ENCODE measurements around the gene SNAI3. TPM values are rescaled to one million over a fixed set of nuclear protein-coding genes. Genes with fewer than 3 reads are reported as not detected.

SNAI3 gene
- total RNA-seq, 1 experiment from 2014 or later, result 9.1 TPM

GRCh38 chr16:88716201-88716600 lies 29.9 kb upstream of the SNAI3 start:
- Mint-ChIP-seq H3K4me3 (no peak overlapping the region), H3K4me1 (no peaks in the 10 kb centered on the region), H3K27me3 (ENCODE audit: low read depth) (no peaks in the 10 kb centered on the region), H3K36me3 (peaks cover 12% of the 10 kb centered on the region), H3K9me3 (no peaks in the 10 kb centered on the region), H3K27ac (no peak overlapping the region)
- ATAC-seq, result no peak
- no peak for TF ChIP-seq MAX (CRISPR knock-in tag; IDR thresholded peaks at IDR 0.05)
- TF ChIP-seq TP53 (CRISPR knock-in tag; IDR thresholded peaks at IDR 0.05), result no peak
- TF ChIP-seq NR1H2 (CRISPR knock-in tag; IDR thresholded peaks at IDR 0.05), result no peak
- TF ChIP-seq HMGA2 (CRISPR knock-in tag; IDR thresholded peaks at IDR 0.05), result no peak
- DNase-seq (ENCODE audit: low spot score), result no peak
- CTCF ChIA-PET, result interaction anchor here (5.2 kb wide), 1 partner anchor 21 kb away, joined by 41 read pairs; no protein-coding TSS in a partner anchor
- POLR2A ChIA-PET, result no interaction called here

GRCh38 chr16:88715312-88716190 lies 29.2 kb upstream of the SNAI3 start:
- no peak overlapping the region for H3K27ac Mint-ChIP-seq
- H3K9me3 Mint-ChIP-seq, result no peaks in the 10 kb centered on the region
- DNase-seq (ENCODE audit: low spot score) (no peak), ATAC-seq (no peak)
- H3K4me1 Mint-ChIP-seq, result no peaks in the 10 kb centered on the region
- POLR2A ChIA-PET, result interaction anchor here (0.7 kb wide), 1 partner anchor 746 kb away, joined by 4 read pairs; no protein-coding TSS in a partner anchor
- H3K36me3 Mint-ChIP-seq, result peaks cover 12% of the 10 kb centered on the region
- H3K4me3 Mint-ChIP-seq, result no peak overlapping the region
- CTCF ChIA-PET, result interaction anchor here (5.2 kb wide), 1 partner anchor 22 kb away, joined by 41 read pairs; no protein-coding TSS in a partner anchor
- H3K27me3 Mint-ChIP-seq (ENCODE audit: low read depth), result no peaks in the 10 kb centered on the region
- TF ChIP-seq CTCF (IDR thresholded peaks at IDR 0.05) (no peak), GRHL2 (CRISPR knock-in tag; IDR thresholded peaks at IDR 0.05; ENCODE audit: insufficient replicate concordance, severe bottlenecking) (no peak), ZNF423 (CRISPR knock-in tag; IDR thresholded peaks at IDR 0.05) (no peak), USF2 (CRISPR knock-in tag; IDR thresholded peaks at IDR 0.05) (no peak), GTF2I (CRISPR knock-in tag; conservative IDR thresholded peaks at IDR 0.05) (no peak), CREB1 (CRISPR knock-in tag; IDR thresholded peaks at IDR 0.05) (no peak), ARID4B (CRISPR knock-in tag; IDR thresholded peaks at IDR 0.05; ENCODE audit: borderline replicate concordance) (no peak), ZNF232 (CRISPR knock-in tag; IDR thresholded peaks at IDR 0.05) (no peak), CREM (CRISPR knock-in tag; IDR thresholded peaks at IDR 0.05) (no peak), AR (CRISPR knock-in tag; IDR thresholded peaks at IDR 0.05) (no peak), SMAD4 (CRISPR knock-in tag; IDR thresholded peaks at IDR 0.05) (no peak), ERG (CRISPR knock-in tag; IDR thresholded peaks at IDR 0.05) (no peak), CDX4 (CRISPR knock-in tag; IDR thresholded peaks at IDR 0.05; ENCODE audit: borderline replicate concordance) (no peak)
